A549 (cell line): ENCODE measurements around the gene ANTXR1. TPM values are rescaled to one million over a fixed set of nuclear protein-coding genes. Genes with fewer than 3 reads are reported as not detected.

Source experiments
- ATAC-seq, 2 experiments: fragments of 200-7000 bp in 1 of 2; fragments of >200 bp in 1 of 2; cut with Nextera tagmentation in 1 of 2; cut with Tn5 transposase in 1 of 2; 3 replicates each; pipeline versions ENCODE4 v1.8.0 to v1.9.1; 2018 to 2020; ENCODE audit warnings: mild to moderate bottlenecking in 1 of 2, moderate library complexity in 1 of 2
- CTCF ChIA-PET: fragments of 300-600 bp; sonication (Branson Sonifier 250); formaldehyde crosslinking; extraction: SDS; loops from one replicate; lab custom pipeline; 2021; ENCODE audit warnings: antibody characterized with exemption, inconsistent platforms; lab: Yijun Ruan, JAX
- POLR2A ChIA-PET: fragments of 350-600 bp; formaldehyde crosslinking; extraction: SDS; loops from one replicate; lab custom pipeline; 2021; ENCODE audit warnings: antibody characterized with exemption, inconsistent platforms; lab: Yijun Ruan, JAX
- DNase-seq, 2 experiments: peaks; one replicate each; pipeline versions ENCODE4 v3.0.0 to v3.0.0-alpha.2; 2011 to 2016; ENCODE audit warnings: low read depth in 1 of 2, low spot score in 1 of 2
- FAIRE-seq: peaks from 2 replicates; lab custom pipeline; 2011; peaks lifted over from hg19 to GRCh38; lab: Jason Lieb, UNC
- H3K27ac ChIP-seq, 2 experiments: fragments of >200 bp; sonication (Bioruptor Twin); formaldehyde crosslinking; 3 replicates each; pipeline ENCODE4 v1.5.1; 2016 to 2017
- H3K4me1 ChIP-seq: fragments of >200 bp; sonication (Bioruptor Twin); formaldehyde crosslinking; 3 replicates; pipeline ENCODE4 v1.6.1; 2016
- H3K4me2 ChIP-seq: fragments of >200 bp; sonication (Bioruptor Twin); formaldehyde crosslinking; 3 replicates; pipeline ENCODE4 v1.6.1; 2016
- H3K4me3 ChIP-seq: fragments of >200 bp; sonication (Bioruptor Twin); formaldehyde crosslinking; 3 replicates; pipeline ENCODE4 v1.5.1; 2016
- H3K9me3 ChIP-seq: fragments of >200 bp; sonication (Bioruptor Twin); formaldehyde crosslinking; 3 replicates; pipeline ENCODE4 v1.6.1; 2016
- ATOH8 ChIP-seq: fragments of 250-450 bp; sonication (Bioruptor Pico); IDR thresholded peaks from 2 replicates; pipeline ENCODE4 v1.5.0; 2020; ENCODE audit warnings: low read depth, mild to moderate bottlenecking, moderate library complexity
- CBX2 ChIP-seq: fragments of 200-600 bp; sonication (generic); IDR thresholded peaks from 2 replicates; pipeline ENCODE4 v1.6.1; 2016; ENCODE audit warnings: low read depth, mild to moderate bottlenecking, borderline replicate concordance
- CEBPB ChIP-seq, 2 experiments: fragments of >200 bp in 1 of 2; sonication (Bioruptor Twin) in 1 of 2; formaldehyde crosslinking in 1 of 2; IDR thresholded peaks; 2 replicates each; pipeline ENCODE4 v1.6.1; 2012 to 2016
- ESRRA ChIP-seq: fragments of 150-350 bp; IDR thresholded peaks from 2 replicates; pipeline ENCODE4 v1.6.1; 2014; ENCODE audit warnings: mild to moderate bottlenecking, low read length, borderline replicate concordance
- FOSB ChIP-seq: fragments of 250-450 bp; sonication (Bioruptor Pico); IDR thresholded peaks from 2 replicates; pipeline ENCODE4 v1.5.0; 2020; ENCODE audit warnings: mild to moderate bottlenecking, moderate library complexity
- FOXS1 ChIP-seq: fragments of 250-450 bp; sonication (Bioruptor Pico); IDR thresholded peaks from 2 replicates; pipeline ENCODE4 v1.5.0; 2020; ENCODE audit warnings: mild to moderate bottlenecking, moderate library complexity
- GATA3 ChIP-seq: IDR thresholded peaks from 2 replicates; pipeline ENCODE4 v1.6.1; 2012; ENCODE audit warnings: borderline replicate concordance
- HDAC2 ChIP-seq: fragments of 200-600 bp; sonication (generic); IDR thresholded peaks from 2 replicates; pipeline ENCODE4 v1.6.1; 2016
- HEYL ChIP-seq: fragments of 250-450 bp; sonication (Bioruptor Pico); IDR thresholded peaks from 2 replicates; pipeline ENCODE4 v1.8.0; 2021; ENCODE audit warnings: mild to moderate bottlenecking, moderate library complexity
- HOXA7 ChIP-seq: fragments of 250-450 bp; sonication (Bioruptor Pico); IDR thresholded peaks from 2 replicates; pipeline ENCODE4 v1.5.0; 2020; ENCODE audit warnings: mild to moderate bottlenecking, moderate library complexity
- HOXB13 ChIP-seq: fragments of 250-450 bp; sonication (Bioruptor Pico); IDR thresholded peaks from 2 replicates; pipeline ENCODE4 v1.5.0; 2020; ENCODE audit warnings: low read depth, mild to moderate bottlenecking, moderate library complexity
- HOXB5 ChIP-seq: fragments of 250-450 bp; sonication (Bioruptor Pico); IDR thresholded peaks from 2 replicates; pipeline ENCODE4 v1.5.0; 2020; ENCODE audit warnings: mild to moderate bottlenecking, moderate library complexity
- KDM5A ChIP-seq: fragments of 200-600 bp; sonication (generic); IDR thresholded peaks from 2 replicates; pipeline ENCODE4 v1.6.1; 2016; ENCODE audit warnings: antibody characterized with exemption, mild to moderate bottlenecking
- MAFK ChIP-seq: fragments of 450-650 bp; IDR thresholded peaks from 2 replicates; pipeline ENCODE4 v1.6.1; 2014; ENCODE audit not compliant: partially characterized antibody
- NFE2L2 ChIP-seq: fragments of 150-350 bp; conservative IDR thresholded peaks from 2 replicates; pipeline ENCODE4 v1.6.1; 2014; ENCODE audit warnings: low read length
- NR3C1 ChIP-seq: fragments of >200 bp; sonication (Bioruptor Twin); formaldehyde crosslinking; IDR thresholded peaks from 3 replicates; pipeline ENCODE4 v1.6.1; 2017
- PHF8 ChIP-seq: fragments of 200-600 bp; sonication (generic); IDR thresholded peaks from 2 replicates; pipeline ENCODE4 v1.6.1; 2016; ENCODE audit warnings: low read depth, mild to moderate bottlenecking, antibody characterized with exemption, moderate library complexity, borderline replicate concordance
- RCOR1 ChIP-seq: fragments of 150-350 bp; IDR thresholded peaks from 2 replicates; pipeline ENCODE4 v1.6.1; 2014; ENCODE audit warnings: antibody characterized with exemption, low read length, low read depth
- SMC3 ChIP-seq: fragments of >200 bp; sonication (Bioruptor Twin); formaldehyde crosslinking; IDR thresholded peaks from 3 replicates; pipeline ENCODE4 v1.6.1; 2018; ENCODE audit warnings: inconsistent platforms
- TP53 ChIP-seq: fragments of 250-450 bp; sonication (Bioruptor Pico); IDR thresholded peaks from 2 replicates; pipeline ENCODE4 v1.5.0; 2021; ENCODE audit warnings: mild to moderate bottlenecking, moderate library complexity
- ZFP36 ChIP-seq: fragments of 450-650 bp; IDR thresholded peaks from 2 replicates; pipeline ENCODE4 v1.6.1; 2014; ENCODE audit warnings: borderline replicate concordance; ENCODE audit not compliant: partially characterized antibody
- ZSCAN20 ChIP-seq: fragments of 250-450 bp; sonication (Bioruptor Pico); IDR thresholded peaks from 2 replicates; pipeline ENCODE4 v1.8.0; 2022; ENCODE audit warnings: mild to moderate bottlenecking, moderate library complexity
- WGBS: methylation state at CpG from one replicate; pipeline ENCODE4 v1.1.6; 2017; ENCODE audit errors: missing lambda C conversion rate; 5-methylcytosine and 5-hydroxymethylcytosine counted together
- polyA plus RNA-seq, 4 experiments: library from polyadenylated mRNA; depleted of rRNA in 3 of 4; stranded (reverse); fragments of >200 nt; fragmentation: RNase III in 1 of 4; extraction: RNeasy Plus Mini Kit Qiagen cat#74134 plus additional on column Dnase treatment in 1 of 4; gene quantifications; 2 replicates in 3 of 4; 3 replicates in 1 of 4; pipeline ENCODE4 v1.2.3, GENCODE V29; 2011 to 2017
- TF ChIP-seq, protein P1 (sequence below): fragments of 450-650 bp; IDR thresholded peaks from 2 replicates; pipeline ENCODE4 v1.6.1; 2014; ENCODE audit warnings: antibody characterized with exemption
- TF ChIP-seq, protein P2 (sequence below): IDR thresholded peaks from 2 replicates; pipeline ENCODE4 v1.6.1; 2012
- TF ChIP-seq, protein P3 (sequence below): fragments of 200-600 bp; sonication (generic); IDR thresholded peaks from 2 replicates; pipeline ENCODE4 v1.6.1; 2016; ENCODE audit warnings: antibody characterized with exemption, mild to moderate bottlenecking, moderate library complexity

Gene ANTXR1
- polyA plus RNA-seq, 2 of the 4 experiments (the other 2 are of a cell fraction), result 161 to 194 TPM

DNA sequence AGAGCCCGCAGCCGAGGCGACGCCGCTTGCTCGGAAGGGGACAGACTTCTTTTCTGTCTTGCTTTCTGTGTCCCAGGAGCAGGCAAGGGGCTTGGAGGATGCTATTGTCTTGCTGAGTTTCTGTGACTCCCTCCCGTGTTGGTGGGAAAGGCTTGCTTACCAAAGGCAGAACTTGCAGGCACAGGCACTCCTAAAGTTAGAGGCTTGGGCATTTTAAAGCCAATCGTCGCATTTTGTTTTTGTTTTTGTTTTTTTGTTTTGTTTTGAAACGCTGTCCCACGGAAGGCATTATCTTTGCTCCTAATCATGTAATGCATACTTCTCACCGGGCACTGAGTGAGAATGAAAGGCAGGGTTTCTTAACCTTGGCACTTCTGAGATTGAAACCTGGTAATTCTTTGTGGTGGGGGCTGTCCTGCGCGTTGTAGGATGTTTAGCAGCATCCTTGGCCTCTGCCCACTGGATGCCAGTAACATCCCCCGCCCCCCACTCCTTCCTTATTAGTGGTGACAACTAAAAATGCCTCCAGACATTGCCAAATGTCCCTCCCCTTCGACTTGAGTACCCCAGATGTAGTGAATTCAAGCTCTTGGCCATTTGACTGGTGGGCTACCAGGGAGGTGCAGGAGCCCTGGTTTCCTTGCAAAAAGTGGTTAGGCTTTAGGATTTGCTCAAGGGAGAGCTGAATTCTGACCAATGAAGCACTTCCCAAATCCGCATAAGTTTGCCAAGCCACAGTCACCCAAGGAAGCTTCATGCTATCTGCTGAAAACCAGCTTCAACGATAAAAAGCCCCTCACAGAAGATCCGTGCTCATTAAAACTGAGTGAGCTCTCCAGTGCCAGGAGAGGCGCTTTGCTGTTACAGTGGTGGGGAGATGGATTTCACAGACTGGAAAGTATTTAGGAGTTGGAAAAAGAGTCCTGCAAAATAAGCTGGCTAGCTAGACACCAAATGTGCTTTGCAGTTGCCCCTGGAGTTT lies 1.2 kb downstream of the ANTXR1 start:
- Histone ChIP-seq H3K27ac (peak overlapping the region; percentile 90 to 95), H3K4me1 (peaks cover 51% of the 10 kb centered on the region), H3K4me2 (peak overlapping the region; percentile 81), H3K9me3 (no peaks in the 10 kb centered on the region), H3K4me3 (peak overlapping the region; percentile 85)
- ChIA-PET CTCF (interaction anchor here (0.7 to 5.2 kb wide), 6 partner anchors 10 to 551 kb away, joined by 3 to 38 read pairs (median 4); no protein-coding TSS in a partner anchor), POLR2A (interaction anchor here (0.7 to 2.4 kb wide), 4 partner anchors 68 to 292 kb away, joined by 3 to 12 read pairs (median 4); no protein-coding TSS in a partner anchor)
- peak; percentile 26 to 27; a peak in 4 of 6 replicates for ATAC-seq
- under 1% methylated on average over 20 of the region's 20 CpGs for WGBS
- peak in 1 of 2 experiments; percentile 67 for DNase-seq
- TF ChIP-seq CEBPB (IDR thresholded peaks at IDR 0.05) (peak in 1 of 2 experiments; percentile 10; a peak in 1 of 4 replicates), ZSCAN20 (CRISPR knock-in tag) (no peak), ATOH8 (CRISPR knock-in tag) (0 out of 2 replicates have a peak, but pooled peaks have one; percentile 49), FOSB (CRISPR knock-in tag) (0 out of 2 replicates have a peak, but pooled peaks have one; percentile 41), HOXB5 (CRISPR knock-in tag) (no peak), KDM5A (peak; percentile 26; the same call in 1 of the 2 replicates), PHF8 (peak; percentile 27; the same call in 1 of the 2 replicates), HOXB13 (CRISPR knock-in tag) (peak; percentile 15; the same call in 1 of the 2 replicates)
- FAIRE-seq, result no peak

DNA sequence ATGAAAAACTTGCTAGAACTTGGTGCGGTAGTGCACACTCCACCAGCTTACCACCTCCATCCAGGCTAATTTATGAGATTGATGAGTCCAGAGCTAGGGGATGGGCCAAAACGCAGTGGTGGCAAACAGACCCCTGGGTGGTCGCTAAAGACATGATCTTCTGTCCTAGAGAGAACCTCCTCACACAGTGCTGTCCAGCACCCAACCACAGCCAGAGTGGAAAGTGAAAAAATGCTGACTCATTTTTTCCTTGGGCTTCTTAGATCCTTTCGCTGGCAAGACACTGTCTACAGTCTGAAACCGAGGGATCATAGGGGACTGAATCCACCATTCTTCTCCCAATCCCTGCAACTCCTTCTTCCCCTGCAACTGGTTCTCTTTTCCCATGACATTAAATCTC lies 4.1 kb downstream of the ANTXR1 start:
- DNase-seq (peak in 1 of 2 experiments; percentile 63), ATAC-seq (peak in 1 of 2 experiments; percentile 6; a peak in 3 of 6 replicates), FAIRE-seq (no peak)
- H3K4me1 ChIP-seq, result peaks cover 76% of the 10 kb centered on the region
- peak overlapping the region; percentile 80 to 90 for H3K27ac ChIP-seq
- ChIA-PET CTCF (interaction anchor here (0.6 to 5.2 kb wide), 3 partner anchors 74 to 1631 kb away, joined by 3 to 38 read pairs (median 14); no protein-coding TSS in a partner anchor), POLR2A (interaction anchor here (1.6 kb wide), 1 partner anchor 289 kb away, joined by 3 read pairs; no protein-coding TSS in a partner anchor)
- no peaks in the 10 kb centered on the region for H3K9me3 ChIP-seq
- 34% methylated on average over 5 of the region's 5 CpGs for WGBS
- H3K4me3 ChIP-seq, result peak overlapping the region; percentile 85
- H3K4me2 ChIP-seq, result peak overlapping the region; percentile 81
- TF ChIP-seq RCOR1 (no peak), ZFP36 (no peak), FOXS1 (CRISPR knock-in tag) (no peak), PHF8 (no peak), NR3C1 (no peak), SMC3 (0 out of 3 replicates have a peak, but pooled peaks have one; percentile 12), TP53 (CRISPR knock-in tag) (no peak), FOSB (CRISPR knock-in tag) (no peak), KDM5A (no peak), HEYL (no peak), HOXA7 (no peak), ESRRA (no peak), CEBPB (IDR thresholded peaks at IDR 0.05) (no peak), HDAC2 (no peak), GATA3 (0 out of 2 replicates have a peak, but pooled peaks have one; percentile 2), NFE2L2 (peak; percentile 86), MAFK (peak; percentile 100), CBX2 (no peak)
- TF ChIP-seq, protein P1, sequence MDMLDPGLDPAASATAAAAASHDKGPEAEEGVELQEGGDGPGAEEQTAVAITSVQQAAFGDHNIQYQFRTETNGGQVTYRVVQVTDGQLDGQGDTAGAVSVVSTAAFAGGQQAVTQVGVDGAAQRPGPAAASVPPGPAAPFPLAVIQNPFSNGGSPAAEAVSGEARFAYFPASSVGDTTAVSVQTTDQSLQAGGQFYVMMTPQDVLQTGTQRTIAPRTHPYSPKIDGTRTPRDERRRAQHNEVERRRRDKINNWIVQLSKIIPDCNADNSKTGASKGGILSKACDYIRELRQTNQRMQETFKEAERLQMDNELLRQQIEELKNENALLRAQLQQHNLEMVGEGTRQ, result no peak
- TF ChIP-seq, protein P2, sequence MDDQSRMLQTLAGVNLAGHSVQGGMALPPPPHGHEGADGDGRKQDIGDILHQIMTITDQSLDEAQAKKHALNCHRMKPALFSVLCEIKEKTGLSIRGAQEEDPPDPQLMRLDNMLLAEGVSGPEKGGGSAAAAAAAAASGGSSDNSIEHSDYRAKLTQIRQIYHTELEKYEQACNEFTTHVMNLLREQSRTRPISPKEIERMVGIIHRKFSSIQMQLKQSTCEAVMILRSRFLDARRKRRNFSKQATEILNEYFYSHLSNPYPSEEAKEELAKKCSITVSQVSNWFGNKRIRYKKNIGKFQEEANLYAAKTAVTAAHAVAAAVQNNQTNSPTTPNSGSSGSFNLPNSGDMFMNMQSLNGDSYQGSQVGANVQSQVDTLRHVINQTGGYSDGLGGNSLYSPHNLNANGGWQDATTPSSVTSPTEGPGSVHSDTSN, result no peak
- TF ChIP-seq, protein P3, sequence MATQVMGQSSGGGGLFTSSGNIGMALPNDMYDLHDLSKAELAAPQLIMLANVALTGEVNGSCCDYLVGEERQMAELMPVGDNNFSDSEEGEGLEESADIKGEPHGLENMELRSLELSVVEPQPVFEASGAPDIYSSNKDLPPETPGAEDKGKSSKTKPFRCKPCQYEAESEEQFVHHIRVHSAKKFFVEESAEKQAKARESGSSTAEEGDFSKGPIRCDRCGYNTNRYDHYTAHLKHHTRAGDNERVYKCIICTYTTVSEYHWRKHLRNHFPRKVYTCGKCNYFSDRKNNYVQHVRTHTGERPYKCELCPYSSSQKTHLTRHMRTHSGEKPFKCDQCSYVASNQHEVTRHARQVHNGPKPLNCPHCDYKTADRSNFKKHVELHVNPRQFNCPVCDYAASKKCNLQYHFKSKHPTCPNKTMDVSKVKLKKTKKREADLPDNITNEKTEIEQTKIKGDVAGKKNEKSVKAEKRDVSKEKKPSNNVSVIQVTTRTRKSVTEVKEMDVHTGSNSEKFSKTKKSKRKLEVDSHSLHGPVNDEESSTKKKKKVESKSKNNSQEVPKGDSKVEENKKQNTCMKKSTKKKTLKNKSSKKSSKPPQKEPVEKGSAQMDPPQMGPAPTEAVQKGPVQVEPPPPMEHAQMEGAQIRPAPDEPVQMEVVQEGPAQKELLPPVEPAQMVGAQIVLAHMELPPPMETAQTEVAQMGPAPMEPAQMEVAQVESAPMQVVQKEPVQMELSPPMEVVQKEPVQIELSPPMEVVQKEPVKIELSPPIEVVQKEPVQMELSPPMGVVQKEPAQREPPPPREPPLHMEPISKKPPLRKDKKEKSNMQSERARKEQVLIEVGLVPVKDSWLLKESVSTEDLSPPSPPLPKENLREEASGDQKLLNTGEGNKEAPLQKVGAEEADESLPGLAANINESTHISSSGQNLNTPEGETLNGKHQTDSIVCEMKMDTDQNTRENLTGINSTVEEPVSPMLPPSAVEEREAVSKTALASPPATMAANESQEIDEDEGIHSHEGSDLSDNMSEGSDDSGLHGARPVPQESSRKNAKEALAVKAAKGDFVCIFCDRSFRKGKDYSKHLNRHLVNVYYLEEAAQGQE, result peak; percentile 77
